ENCODE data around the gene LAMTOR3.

LAMTOR3 gene

GRCh38 chr4:99861120-99861905 is 32.9 kb downstream of the LAMTOR3 start:
- no peak for DNase-seq (ENCODE audit: low spot score)

- DNase-seq (ENCODE audit: low spot score) = no peak
Measured at GRCh38 chr4:99860521-99860920, 33.7 kb downstream of the LAMTOR3 start.

- DNase-seq (ENCODE audit: low spot score) = no peak
Measured at GRCh38 chr4:99859618-99860017, 34.6 kb downstream of the LAMTOR3 start.

GRCh38 chr4:99857307-99857706 is 36.9 kb downstream of the LAMTOR3 start:
- peak; percentile 47 for DNase-seq (ENCODE audit: low spot score)

GRCh38 chr4:99856166-99856565 is 38.1 kb downstream of the LAMTOR3 start:
- DNase-seq (ENCODE audit: low spot score) = peak; percentile 45

GRCh38 chr4:99855678-99856077 is 38.5 kb downstream of the LAMTOR3 start:
- peak; percentile 68 for DNase-seq (ENCODE audit: low spot score)

GRCh38 chr4:99853999-99854398 is 40.2 kb downstream of the LAMTOR3 start:
- DNase-seq (ENCODE audit: low spot score) = no peak

GRCh38 chr4:99853190-99853589 is 41.0 kb downstream of the LAMTOR3 start:
- no peak for DNase-seq (ENCODE audit: low spot score)

GRCh38 chr4:99852199-99852749 is 42.0 kb downstream of the LAMTOR3 start:
- no peak for DNase-seq (ENCODE audit: low spot score)

- DNase-seq (ENCODE audit: low spot score) = no peak
Measured at GRCh38 chr4:99848591-99849001, 45.6 kb downstream of the LAMTOR3 start.

- peak; percentile 48 for DNase-seq (ENCODE audit: low spot score)
Measured at GRCh38 chr4:99847362-99847976, 46.8 kb downstream of the LAMTOR3 start.

GRCh38 chr4:99846891-99847290 is 47.3 kb downstream of the LAMTOR3 start:
- DNase-seq (ENCODE audit: low spot score) = no peak

- no peak for DNase-seq (ENCODE audit: low spot score)
Measured at GRCh38 chr4:99845708-99846469, 48.3 kb downstream of the LAMTOR3 start.

GRCh38 chr4:99845179-99845578 is 49.0 kb downstream of the LAMTOR3 start:
- no peak for DNase-seq (ENCODE audit: low spot score)

- DNase-seq (ENCODE audit: low spot score) = no peak
Measured at GRCh38 chr4:99844048-99844447, 50.2 kb downstream of the LAMTOR3 start.

GRCh38 chr4:99843413-99843812 is 50.8 kb downstream of the LAMTOR3 start:
- DNase-seq (ENCODE audit: low spot score) = no peak

- no peak for DNase-seq (ENCODE audit: low spot score)
Measured at GRCh38 chr4:99841129-99841528, 53.1 kb downstream of the LAMTOR3 start.

- DNase-seq (ENCODE audit: low spot score) = no peak
Measured at GRCh38 chr4:99838927-99839326, 55.3 kb downstream of the LAMTOR3 start.

- DNase-seq (ENCODE audit: low spot score) = no peak
Measured at GRCh38 chr4:99835942-99836341, 58.3 kb downstream of the LAMTOR3 start.

GRCh38 chr4:99834569-99834968 is 59.7 kb downstream of the LAMTOR3 start:
- no peak for DNase-seq (ENCODE audit: low spot score)

GRCh38 chr4:99833756-99834155 is 60.5 kb downstream of the LAMTOR3 start:
- DNase-seq (ENCODE audit: low spot score) = no peak

GRCh38 chr4:99832758-99833157 is 61.5 kb downstream of the LAMTOR3 start:
- DNase-seq (ENCODE audit: low spot score) = no peak

GRCh38 chr4:99832321-99832720 is 61.9 kb downstream of the LAMTOR3 start:
- DNase-seq (ENCODE audit: low spot score) = no peak

All from pons (tissue), 1 donor.